ENCODE measurements around the gene DGCR2. TPM values are rescaled to one million over a fixed set of nuclear protein-coding genes. Genes with fewer than 3 reads are reported as not detected.
"Not testable (repeated sequence)": the region's sequence is repeated elsewhere in the genome, so short reads cannot be mapped to it uniquely, and the experiment has no call there.

DGCR2 gene
- total and polyA plus RNA-seq, 2 experiments from 2014 or later: 18.5 to 83.0 TPM

DNA sequence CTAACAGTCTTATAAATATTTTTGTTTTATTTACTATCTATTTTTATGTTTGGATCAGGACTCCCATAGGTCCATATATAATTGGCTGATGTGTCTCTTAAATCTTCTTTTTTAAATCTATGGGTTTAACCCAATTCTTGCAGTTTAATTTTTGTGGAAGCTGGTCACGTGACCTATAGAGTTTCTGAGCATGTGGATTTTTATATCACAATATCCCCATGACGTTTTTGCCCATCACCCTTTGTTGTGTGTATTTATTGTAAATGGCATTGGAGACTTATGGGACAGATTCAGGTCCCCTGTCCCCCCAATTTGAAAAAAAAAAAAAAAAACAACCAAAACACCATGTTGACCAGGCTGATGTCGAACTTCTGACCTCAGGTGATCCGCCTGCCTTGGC, 107.3 kb downstream of the DGCR2 start (continued):
- TF ChIP-seq, protein P1, sequence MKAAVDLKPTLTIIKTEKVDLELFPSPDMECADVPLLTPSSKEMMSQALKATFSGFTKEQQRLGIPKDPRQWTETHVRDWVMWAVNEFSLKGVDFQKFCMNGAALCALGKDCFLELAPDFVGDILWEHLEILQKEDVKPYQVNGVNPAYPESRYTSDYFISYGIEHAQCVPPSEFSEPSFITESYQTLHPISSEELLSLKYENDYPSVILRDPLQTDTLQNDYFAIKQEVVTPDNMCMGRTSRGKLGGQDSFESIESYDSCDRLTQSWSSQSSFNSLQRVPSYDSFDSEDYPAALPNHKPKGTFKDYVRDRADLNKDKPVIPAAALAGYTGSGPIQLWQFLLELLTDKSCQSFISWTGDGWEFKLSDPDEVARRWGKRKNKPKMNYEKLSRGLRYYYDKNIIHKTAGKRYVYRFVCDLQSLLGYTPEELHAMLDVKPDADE (IDR thresholded peaks at IDR 0.05): no peak
- no peak for TF ChIP-seq NANOG (IDR thresholded peaks at IDR 0.05; ENCODE audit: borderline replicate concordance)
- no peak for TF ChIP-seq EZH2phosphoT487 (IDR thresholded peaks at IDR 0.05; ENCODE audit: unreplicated experiment)

DNA sequence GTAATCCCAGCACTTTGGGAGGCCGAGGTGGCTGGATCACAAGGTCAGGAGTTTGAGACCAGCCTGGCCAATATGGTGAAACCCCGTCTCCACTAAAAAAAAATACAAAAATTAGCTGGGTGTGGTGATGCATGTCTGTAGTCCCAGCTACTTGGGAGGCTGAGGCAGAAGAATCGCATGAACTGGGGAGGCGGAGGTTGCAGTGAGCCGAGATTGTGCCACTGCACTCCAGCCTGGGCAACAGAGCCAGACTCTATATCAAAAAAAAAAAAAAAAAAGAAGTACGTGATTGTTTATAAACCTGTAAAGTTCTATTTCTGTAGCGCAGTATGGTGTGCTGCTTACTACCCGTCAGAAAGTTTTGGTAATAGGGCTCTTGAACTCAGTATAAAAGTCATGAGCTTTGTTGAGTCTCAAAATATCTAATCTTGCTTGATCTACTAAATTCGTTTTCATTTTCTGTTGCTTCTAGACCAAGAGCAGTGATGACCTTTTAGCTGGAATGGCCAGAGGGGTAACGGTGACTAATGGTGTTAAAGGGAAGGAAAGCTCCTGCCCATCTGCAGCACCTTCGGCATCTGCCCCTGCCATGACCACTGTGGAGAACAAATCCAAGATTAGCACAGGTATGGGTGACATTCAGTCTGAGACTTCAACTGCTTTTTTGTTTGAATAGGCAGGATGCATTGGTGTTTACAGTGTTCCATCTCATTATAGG, 108.2 kb downstream of the DGCR2 start:
- not testable (repeated sequence) for H3K36me3 Mint-ChIP-seq (ENCODE audit: low read depth); H3K4me2 ChIP-seq; H3K79me2 ChIP-seq (replicated peaks; ENCODE audit: insufficient read depth); H3F3A ChIP-seq (replicated peaks; ENCODE audit: low read depth); H3K4me3 Mint-ChIP-seq; H3K27ac Mint-ChIP-seq; DNase-seq (ENCODE audit: low spot score); H4K20me1 ChIP-seq (replicated peaks; ENCODE audit: insufficient read depth); H3K36me3 ChIP-seq (ENCODE audit: insufficient read depth); H3K27ac ChIP-seq (ENCODE audit: low read depth); H3K27me3 Mint-ChIP-seq (ENCODE audit: insufficient read depth, low read depth, poor library complexity); H3K27me3 ChIP-seq (ENCODE audit: insufficient read depth); H3K4me3 ChIP-seq; ATAC-seq; H2AFZ ChIP-seq; H3K4me1 Mint-ChIP-seq; H3K9me3 Mint-ChIP-seq; H3K4me1 ChIP-seq (ENCODE audit: insufficient read depth); H3K9me2 ChIP-seq (ENCODE audit: insufficient read depth)

DNA sequence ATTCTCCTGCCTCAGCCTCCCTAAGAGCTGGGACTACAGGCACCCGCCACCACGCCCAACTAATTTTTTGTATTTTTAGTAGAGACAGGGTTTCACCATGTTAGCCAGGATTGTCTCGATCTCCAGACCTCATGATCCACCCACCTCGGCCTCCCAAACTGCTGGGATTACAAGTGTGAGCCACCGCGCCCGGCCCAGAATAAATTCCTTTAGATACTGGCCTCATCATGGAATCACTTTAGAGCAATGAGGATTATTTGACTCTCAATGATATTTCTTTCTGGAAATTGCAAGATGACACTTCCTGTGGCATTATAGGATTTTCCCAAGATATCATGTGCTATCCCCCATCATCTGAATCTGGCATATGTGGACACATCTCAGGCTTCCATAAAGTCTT, 108.8 kb downstream of the DGCR2 start:
- ATAC-seq; H3K36me3 ChIP-seq (ENCODE audit: insufficient read depth); H3K9me2 ChIP-seq (ENCODE audit: insufficient read depth); H3K27ac Mint-ChIP-seq; H3K27ac ChIP-seq (ENCODE audit: low read depth); H3K4me2 ChIP-seq; H3K9me3 Mint-ChIP-seq; H3F3A ChIP-seq (replicated peaks; ENCODE audit: low read depth); H3K36me3 Mint-ChIP-seq (ENCODE audit: low read depth); DNase-seq (ENCODE audit: low spot score); H3K4me3 Mint-ChIP-seq; H3K79me2 ChIP-seq (replicated peaks; ENCODE audit: insufficient read depth); H3K4me1 ChIP-seq (ENCODE audit: insufficient read depth); H3K4me1 Mint-ChIP-seq; H4K20me1 ChIP-seq (replicated peaks; ENCODE audit: insufficient read depth); H2AFZ ChIP-seq; H3K4me3 ChIP-seq; H3K27me3 ChIP-seq (ENCODE audit: insufficient read depth); H3K27me3 Mint-ChIP-seq (ENCODE audit: insufficient read depth, low read depth, poor library complexity): not testable (repeated sequence)

DNA sequence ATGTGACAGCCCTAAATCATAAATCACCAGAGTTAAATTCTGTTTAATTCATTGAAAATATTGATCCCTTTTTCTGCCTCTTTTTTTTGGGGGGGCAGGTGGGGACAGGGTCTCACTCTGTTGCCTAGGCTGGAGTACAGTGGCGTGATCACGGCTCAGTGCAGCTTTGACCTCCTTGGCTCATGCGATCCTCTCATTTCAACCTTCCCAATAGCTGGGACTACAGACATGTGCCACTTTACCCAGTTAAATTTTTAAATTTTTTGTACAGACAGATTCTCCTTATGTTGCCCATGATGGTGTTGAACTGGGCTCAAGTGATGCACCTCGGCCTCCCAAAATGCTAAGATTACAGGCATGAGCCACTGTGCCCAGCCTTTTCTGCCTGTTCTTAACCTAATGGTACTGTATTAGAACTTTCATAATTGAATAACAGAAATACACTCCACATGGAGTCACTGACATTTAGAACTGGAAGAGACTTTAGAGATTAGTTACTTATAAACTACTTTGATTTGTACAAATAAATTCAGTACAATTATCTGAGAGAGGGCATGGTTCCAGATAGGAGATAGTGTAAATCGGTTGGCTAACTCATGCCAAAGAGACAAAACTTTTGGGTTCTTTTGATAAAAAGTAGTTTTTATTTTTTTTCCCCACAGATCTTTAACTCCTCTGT, 109.8 kb downstream of the DGCR2 start:
- Histone ChIP-seq H3K27ac (ENCODE audit: low read depth) (no peak overlapping the region), H3K4me2 (no peak overlapping the region), H3K4me3 (no peak overlapping the region), H3K79me2 (replicated peaks; ENCODE audit: insufficient read depth) (no peaks in the 10 kb centered on the region), H3K4me1 (ENCODE audit: insufficient read depth) (no peaks in the 10 kb centered on the region), H3K9me2 (ENCODE audit: insufficient read depth) (no peaks in the 10 kb centered on the region), H4K20me1 (replicated peaks; ENCODE audit: insufficient read depth) (no peaks in the 10 kb centered on the region), H2AFZ (no peak overlapping the region), H3K36me3 (ENCODE audit: insufficient read depth) (no peaks in the 10 kb centered on the region), H3F3A (replicated peaks; ENCODE audit: low read depth) (no peaks in the 10 kb centered on the region), H3K27me3 (ENCODE audit: insufficient read depth) (no peaks in the 10 kb centered on the region)
- ATAC-seq (no peak), DNase-seq (ENCODE audit: low spot score) (no peak)
- H3K9me3 Mint-ChIP-seq: no peaks in the 10 kb centered on the region
- no peak overlapping the region for H3K4me3 Mint-ChIP-seq
- no peaks in the 10 kb centered on the region for H3K36me3 Mint-ChIP-seq (ENCODE audit: low read depth)
- H3K27ac Mint-ChIP-seq: no peak overlapping the region
- peaks cover 3% of the 10 kb centered on the region; the same call in 1 of the 3 replicates for H3K4me1 Mint-ChIP-seq
- H3K27me3 Mint-ChIP-seq (ENCODE audit: insufficient read depth, low read depth, poor library complexity): peaks cover 6% of the 10 kb centered on the region
- TF ChIP-seq JUNB (IDR thresholded peaks at IDR 0.05; ENCODE audit: unreplicated experiment): no peak
- no peak for TF ChIP-seq EZH2 (IDR thresholded peaks at IDR 0.05; ENCODE audit: low read depth, unreplicated experiment)
- TF ChIP-seq, protein P2, sequence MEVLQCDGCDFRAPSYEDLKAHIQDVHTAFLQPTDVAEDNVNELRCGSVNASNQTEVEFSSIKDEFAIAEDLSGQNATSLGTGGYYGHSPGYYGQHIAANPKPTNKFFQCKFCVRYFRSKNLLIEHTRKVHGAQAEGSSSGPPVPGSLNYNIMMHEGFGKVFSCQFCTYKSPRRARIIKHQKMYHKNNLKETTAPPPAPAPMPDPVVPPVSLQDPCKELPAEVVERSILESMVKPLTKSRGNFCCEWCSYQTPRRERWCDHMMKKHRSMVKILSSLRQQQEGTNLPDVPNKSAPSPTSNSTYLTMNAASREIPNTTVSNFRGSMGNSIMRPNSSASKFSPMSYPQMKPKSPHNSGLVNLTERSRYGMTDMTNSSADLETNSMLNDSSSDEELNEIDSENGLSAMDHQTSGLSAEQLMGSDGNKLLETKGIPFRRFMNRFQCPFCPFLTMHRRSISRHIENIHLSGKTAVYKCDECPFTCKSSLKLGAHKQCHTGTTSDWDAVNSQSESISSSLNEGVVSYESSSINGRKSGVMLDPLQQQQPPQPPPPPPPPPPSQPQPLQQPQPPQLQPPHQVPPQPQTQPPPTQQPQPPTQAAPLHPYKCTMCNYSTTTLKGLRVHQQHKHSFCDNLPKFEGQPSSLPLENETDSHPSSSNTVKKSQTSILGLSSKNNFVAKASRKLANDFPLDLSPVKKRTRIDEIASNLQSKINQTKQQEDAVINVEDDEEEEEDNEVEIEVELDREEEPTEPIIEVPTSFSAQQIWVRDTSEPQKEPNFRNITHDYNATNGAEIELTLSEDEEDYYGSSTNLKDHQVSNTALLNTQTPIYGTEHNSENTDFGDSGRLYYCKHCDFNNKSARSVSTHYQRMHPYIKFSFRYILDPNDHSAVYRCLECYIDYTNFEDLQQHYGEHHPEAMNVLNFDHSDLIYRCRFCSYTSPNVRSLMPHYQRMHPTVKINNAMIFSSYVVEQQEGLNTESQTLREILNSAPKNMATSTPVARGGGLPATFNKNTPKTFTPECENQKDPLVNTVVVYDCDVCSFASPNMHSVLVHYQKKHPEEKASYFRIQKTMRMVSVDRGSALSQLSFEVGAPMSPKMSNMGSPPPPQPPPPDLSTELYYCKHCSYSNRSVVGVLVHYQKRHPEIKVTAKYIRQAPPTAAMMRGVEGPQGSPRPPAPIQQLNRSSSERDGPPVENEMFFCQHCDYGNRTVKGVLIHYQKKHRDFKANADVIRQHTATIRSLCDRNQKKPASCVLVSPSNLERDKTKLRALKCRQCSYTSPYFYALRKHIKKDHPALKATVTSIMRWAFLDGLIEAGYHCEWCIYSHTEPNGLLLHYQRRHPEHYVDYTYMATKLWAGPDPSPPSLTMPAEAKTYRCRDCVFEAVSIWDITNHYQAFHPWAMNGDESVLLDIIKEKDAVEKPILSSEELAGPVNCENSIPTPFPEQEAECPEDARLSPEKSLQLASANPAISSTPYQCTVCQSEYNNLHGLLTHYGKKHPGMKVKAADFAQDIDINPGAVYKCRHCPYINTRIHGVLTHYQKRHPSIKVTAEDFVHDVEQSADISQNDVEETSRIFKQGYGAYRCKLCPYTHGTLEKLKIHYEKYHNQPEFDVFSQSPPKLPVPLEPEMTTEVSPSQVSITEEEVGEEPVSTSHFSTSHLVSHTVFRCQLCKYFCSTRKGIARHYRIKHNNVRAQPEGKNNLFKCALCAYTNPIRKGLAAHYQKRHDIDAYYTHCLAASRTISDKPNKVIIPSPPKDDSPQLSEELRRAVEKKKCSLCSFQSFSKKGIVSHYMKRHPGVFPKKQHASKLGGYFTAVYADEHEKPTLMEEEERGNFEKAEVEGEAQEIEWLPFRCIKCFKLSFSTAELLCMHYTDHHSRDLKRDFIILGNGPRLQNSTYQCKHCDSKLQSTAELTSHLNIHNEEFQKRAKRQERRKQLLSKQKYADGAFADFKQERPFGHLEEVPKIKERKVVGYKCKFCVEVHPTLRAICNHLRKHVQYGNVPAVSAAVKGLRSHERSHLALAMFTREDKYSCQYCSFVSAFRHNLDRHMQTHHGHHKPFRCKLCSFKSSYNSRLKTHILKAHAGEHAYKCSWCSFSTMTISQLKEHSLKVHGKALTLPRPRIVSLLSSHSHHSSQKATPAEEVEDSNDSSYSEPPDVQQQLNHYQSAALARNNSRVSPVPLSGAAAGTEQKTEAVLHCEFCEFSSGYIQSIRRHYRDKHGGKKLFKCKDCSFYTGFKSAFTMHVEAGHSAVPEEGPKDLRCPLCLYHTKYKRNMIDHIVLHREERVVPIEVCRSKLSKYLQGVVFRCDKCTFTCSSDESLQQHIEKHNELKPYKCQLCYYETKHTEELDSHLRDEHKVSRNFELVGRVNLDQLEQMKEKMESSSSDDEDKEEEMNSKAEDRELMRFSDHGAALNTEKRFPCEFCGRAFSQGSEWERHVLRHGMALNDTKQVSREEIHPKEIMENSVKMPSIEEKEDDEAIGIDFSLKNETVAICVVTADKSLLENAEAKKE (CRISPR knock-in tag; IDR thresholded peaks at IDR 0.05): no peak

Measured in GM23338 (cell line).